Activated naive CD8-positive, alpha-beta T cell treated with anti-CD3 and anti-CD28 coated beads, Interleukin-2, amount 10 ng/mL, durations not matched to agents 7 days and 5 days (primary cell): ENCODE measurements around the gene PLSCR4. TPM values are rescaled to one million over a fixed set of nuclear protein-coding genes. Genes with fewer than 3 reads are reported as not detected.
"Not testable (repeated sequence)": the region's sequence is repeated elsewhere in the genome, so short reads cannot be mapped to it uniquely, and the experiment has no call there.

Experiments used
- ATAC-seq: fragments of 150-1000 bp; cut with Tn5 transposase; one replicate; pipeline ENCODE4 v1.10.0; 2021; ENCODE audit warnings: low read depth, moderate library complexity
- POLR2A ChIA-PET: fragments of 350-600 bp; sonication (Branson Sonifier 250); formaldehyde crosslinking; loops from one replicate; lab custom pipeline; 2021; ENCODE audit warnings: antibody characterized with exemption; lab: Charles Lee
- DNase-seq: peaks from one replicate; pipeline ENCODE4 v3.0.0; 2021
- H3K27ac Mint-ChIP-seq: one replicate; pipeline ENCODE4 v1.8.0; 2022; ENCODE audit warnings: mild to moderate bottlenecking, mixed read lengths
- H3K27me3 Mint-ChIP-seq: one replicate; pipeline ENCODE4 v1.8.0; 2022; ENCODE audit warnings: mild to moderate bottlenecking, moderate library complexity, mixed read lengths
- H3K36me3 Mint-ChIP-seq: one replicate; pipeline ENCODE4 v1.8.0; 2021; ENCODE audit warnings: mild to moderate bottlenecking, mixed read lengths
- H3K4me1 Mint-ChIP-seq: one replicate; pipeline ENCODE4 v1.8.0; 2021; ENCODE audit warnings: mixed read lengths
- H3K4me3 Mint-ChIP-seq: one replicate; pipeline ENCODE4 v1.8.0; 2022; ENCODE audit warnings: mild to moderate bottlenecking, moderate library complexity, mixed read lengths
- H3K9me3 Mint-ChIP-seq: one replicate; pipeline ENCODE4 v1.8.0; 2021; ENCODE audit warnings: mixed read lengths
- total RNA-seq, 2 experiments: library from RNA; stranded (reverse); gene quantifications; one replicate each; pipeline ENCODE4 v1.2.3, GENCODE V29; 2021

The PLSCR4 gene
- total RNA-seq, 2 experiments from 2014 or later, result not detected

- POLR2A ChIA-PET, result no interaction called here
- no peak for ATAC-seq
- H3K27ac Mint-ChIP-seq, result no peak overlapping the region
- no peaks in the 10 kb centered on the region for H3K4me1 Mint-ChIP-seq
- no peak for DNase-seq
- H3K36me3 Mint-ChIP-seq, result no peaks in the 10 kb centered on the region
- no peaks in the 10 kb centered on the region for H3K9me3 Mint-ChIP-seq
- peaks cover 2% of the 10 kb centered on the region for H3K27me3 Mint-ChIP-seq
- H3K4me3 Mint-ChIP-seq, result no peak overlapping the region
These were observed 17.8 kb upstream of the PLSCR4 start for GRCh38 chr3:146268535-146269219.

- no peaks in the 10 kb centered on the region for H3K4me1 Mint-ChIP-seq
- H3K4me3 Mint-ChIP-seq, result no peak overlapping the region
- peaks cover 3% of the 10 kb centered on the region for H3K27me3 Mint-ChIP-seq
- no peaks in the 10 kb centered on the region for H3K36me3 Mint-ChIP-seq
- no peak for ATAC-seq
- no peak for DNase-seq
- POLR2A ChIA-PET, result no interaction called here
- H3K27ac Mint-ChIP-seq, result no peak overlapping the region
- no peaks in the 10 kb centered on the region for H3K9me3 Mint-ChIP-seq
These were observed 14.8 kb upstream of the PLSCR4 start for GRCh38 chr3:146265720-146266119.

GRCh38 chr3:146262371-146263110, 11.6 kb upstream of the PLSCR4 start:
- POLR2A ChIA-PET, result no interaction called here
- H3K27me3 Mint-ChIP-seq, result peaks cover 3% of the 10 kb centered on the region
- no peak for DNase-seq
- H3K27ac Mint-ChIP-seq, result no peak overlapping the region
- H3K36me3 Mint-ChIP-seq, result no peaks in the 10 kb centered on the region
- no peaks in the 10 kb centered on the region for H3K9me3 Mint-ChIP-seq
- no peak overlapping the region for H3K4me3 Mint-ChIP-seq
- ATAC-seq, result no peak
- H3K4me1 Mint-ChIP-seq, result no peaks in the 10 kb centered on the region

DNA sequence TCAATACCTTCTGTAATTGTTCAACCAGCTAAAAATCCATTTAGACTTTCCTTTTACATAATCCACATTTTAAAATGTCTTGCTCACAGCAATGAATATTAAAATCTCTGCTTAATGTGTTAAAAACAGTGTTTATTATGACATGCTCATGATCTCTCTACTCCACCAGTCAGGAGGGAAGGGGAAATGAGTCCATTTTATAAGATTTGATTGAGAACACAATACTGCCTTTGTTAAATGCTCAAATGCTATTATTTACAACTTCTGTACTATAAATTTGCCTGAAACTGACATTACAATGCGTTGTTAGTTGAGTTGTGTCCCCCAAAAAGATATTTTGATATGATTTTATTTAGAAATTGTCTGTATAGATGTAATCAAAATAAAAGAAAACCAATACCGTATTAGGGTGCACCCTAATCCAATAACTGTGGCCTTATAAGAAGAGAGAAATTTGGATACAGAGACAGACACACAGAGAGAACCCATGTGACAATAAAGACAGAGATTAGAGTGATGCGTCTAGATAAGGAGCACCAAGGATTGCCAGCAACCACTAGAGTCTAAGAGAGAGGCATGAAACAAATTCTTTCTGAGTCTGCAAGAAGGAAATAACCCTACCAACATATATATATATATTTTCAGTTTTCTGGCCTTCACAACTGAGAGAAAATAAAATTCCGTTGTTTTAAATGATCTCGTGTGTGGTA, 9.1 kb upstream of the PLSCR4 start:
- Mint-ChIP-seq H3K36me3 (no peaks in the 10 kb centered on the region), H3K27ac (no peak overlapping the region)
- POLR2A ChIA-PET, result no interaction called here

DNA sequence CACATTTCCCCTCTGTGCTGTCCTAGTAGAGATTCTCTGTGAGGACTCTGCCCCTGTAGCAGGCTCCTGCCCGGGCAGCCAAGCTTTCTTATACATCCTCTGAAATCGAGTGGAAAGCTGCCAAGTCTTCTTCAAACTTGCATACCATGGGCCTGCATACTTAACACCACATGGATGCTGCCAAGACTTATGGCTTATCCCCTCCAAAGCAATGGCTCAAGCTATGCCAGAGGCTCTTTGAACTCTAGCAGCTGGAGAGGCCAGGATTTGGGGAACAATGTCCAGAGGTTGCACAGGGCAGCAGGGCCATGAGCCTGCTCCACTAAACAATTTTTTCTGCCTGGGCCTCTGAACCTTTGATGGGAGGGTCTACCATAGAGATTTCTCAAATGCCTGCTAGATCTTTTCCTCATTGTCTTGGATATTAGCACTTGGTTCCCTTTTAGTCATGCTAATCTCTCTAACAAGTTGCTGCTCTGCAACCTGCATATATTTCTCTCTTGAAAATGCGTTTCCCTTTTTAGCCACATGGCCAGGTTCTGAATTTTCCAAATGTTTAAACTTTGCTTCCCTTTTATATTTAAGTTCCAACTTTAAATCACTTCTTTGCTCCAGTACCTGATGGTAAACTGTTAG, 6.1 kb upstream of the PLSCR4 start:
- DNase-seq (no peak), ATAC-seq (no peak)
- Mint-ChIP-seq H3K27ac (no peak overlapping the region), H3K4me1 (no peaks in the 10 kb centered on the region), H3K36me3 (no peaks in the 10 kb centered on the region), H3K27me3 (peaks cover 23% of the 10 kb centered on the region), H3K9me3 (no peaks in the 10 kb centered on the region), H3K4me3 (no peak overlapping the region)
- POLR2A ChIA-PET, result no interaction called here

More for the DNA sequence above, 9.1 kb upstream of the PLSCR4 start:
- ATAC-seq (no peak), DNase-seq (no peak)
- H3K9me3 Mint-ChIP-seq, result no peaks in the 10 kb centered on the region
- no peaks in the 10 kb centered on the region for H3K4me1 Mint-ChIP-seq
- H3K4me3 Mint-ChIP-seq, result no peak overlapping the region
- H3K27me3 Mint-ChIP-seq, result peaks cover 3% of the 10 kb centered on the region

DNA sequence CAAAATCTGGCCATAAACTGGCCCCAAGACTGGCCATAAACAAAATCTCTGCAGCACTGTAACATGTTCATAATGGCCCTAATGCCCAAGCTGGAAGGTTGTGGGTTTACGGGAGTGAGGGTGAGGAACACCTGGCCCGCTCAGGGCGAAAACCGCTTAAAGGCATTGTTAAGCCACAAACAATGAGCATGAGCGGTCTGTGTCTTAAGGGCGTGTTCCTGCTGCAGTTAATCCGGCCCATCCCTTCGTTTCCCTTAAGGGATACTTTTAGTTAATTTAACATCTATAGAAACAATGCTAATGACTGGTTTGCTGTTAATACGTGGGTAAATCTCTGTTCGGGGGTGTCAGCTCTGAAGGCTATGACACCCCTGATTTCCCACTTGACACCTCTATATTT, 1.5 kb upstream of the PLSCR4 start:
- H3K9me3 Mint-ChIP-seq, H3K4me3 Mint-ChIP-seq, DNase-seq, ATAC-seq, POLR2A ChIA-PET, H3K4me1 Mint-ChIP-seq, H3K27ac Mint-ChIP-seq, H3K36me3 Mint-ChIP-seq: not testable (repeated sequence)
- H3K27me3 Mint-ChIP-seq, result peaks cover 49% of the 10 kb centered on the region

DNA sequence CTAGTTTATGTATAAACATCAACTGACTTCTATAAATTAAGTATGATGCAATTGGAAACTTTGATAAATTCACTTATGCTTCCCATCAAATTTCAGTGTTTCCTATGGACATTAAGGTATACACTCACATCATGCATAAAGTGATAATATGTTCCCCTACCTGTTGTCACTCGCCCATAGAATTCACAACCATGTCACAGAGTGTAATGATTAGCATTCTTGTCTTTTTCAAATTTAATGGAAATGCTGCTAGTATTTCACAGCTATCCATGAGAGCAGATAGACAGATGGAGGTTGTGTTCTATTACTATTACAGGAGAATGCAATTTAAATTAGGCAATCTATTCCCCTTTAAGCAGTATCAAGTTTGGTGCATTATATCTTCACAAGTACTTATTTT, 984 bp downstream of the PLSCR4 start:
- no peak for DNase-seq
- H3K27me3 Mint-ChIP-seq, result peaks cover 53% of the 10 kb centered on the region
- POLR2A ChIA-PET, result no interaction called here
- ATAC-seq, result no peak
- H3K36me3 Mint-ChIP-seq, result no peaks in the 10 kb centered on the region
- no peaks in the 10 kb centered on the region for H3K9me3 Mint-ChIP-seq
- H3K4me1 Mint-ChIP-seq, result peaks cover 4% of the 10 kb centered on the region
- peak overlapping the region; percentile 81 for H3K4me3 Mint-ChIP-seq
- no peak overlapping the region for H3K27ac Mint-ChIP-seq

DNA sequence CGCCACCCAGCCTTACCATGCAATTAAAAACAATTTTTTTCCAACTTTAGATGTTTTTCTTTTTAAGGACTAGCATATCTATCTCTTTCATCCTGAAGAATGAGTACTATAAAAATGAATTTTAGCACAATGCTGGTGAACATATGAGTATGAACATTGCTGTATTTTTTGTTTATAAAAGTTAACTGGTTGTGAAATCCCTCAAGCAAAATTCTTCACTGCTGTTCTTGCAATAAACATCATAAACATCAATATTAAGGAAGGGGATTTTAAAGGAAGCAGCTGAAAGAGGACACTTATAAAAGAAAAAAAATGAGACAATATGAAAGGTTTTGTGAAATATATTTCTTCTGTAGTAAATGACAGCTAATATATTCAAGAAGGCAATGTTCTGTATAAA, 3.0 kb downstream of the PLSCR4 start:
- peaks cover 4% of the 10 kb centered on the region for H3K4me1 Mint-ChIP-seq
- H3K4me3 Mint-ChIP-seq, result no peak overlapping the region
- DNase-seq (no peak), ATAC-seq (no peak)
- H3K27me3 Mint-ChIP-seq, result peaks cover 39% of the 10 kb centered on the region
- H3K27ac Mint-ChIP-seq, result no peak overlapping the region
- H3K9me3 Mint-ChIP-seq, result no peaks in the 10 kb centered on the region
- POLR2A ChIA-PET, result no interaction called here
- H3K36me3 Mint-ChIP-seq, result no peaks in the 10 kb centered on the region

- Mint-ChIP-seq H3K4me3 (no peak overlapping the region), H3K27me3 (peaks cover 28% of the 10 kb centered on the region), H3K4me1 (peaks cover 1% of the 10 kb centered on the region), H3K27ac (no peak overlapping the region), H3K36me3 (no peaks in the 10 kb centered on the region), H3K9me3 (no peaks in the 10 kb centered on the region)
- DNase-seq (no peak), ATAC-seq (no peak)
- POLR2A ChIA-PET, result no interaction called here
These were observed 4.4 kb downstream of the PLSCR4 start for GRCh38 chr3:146246526-146246925.

DNA sequence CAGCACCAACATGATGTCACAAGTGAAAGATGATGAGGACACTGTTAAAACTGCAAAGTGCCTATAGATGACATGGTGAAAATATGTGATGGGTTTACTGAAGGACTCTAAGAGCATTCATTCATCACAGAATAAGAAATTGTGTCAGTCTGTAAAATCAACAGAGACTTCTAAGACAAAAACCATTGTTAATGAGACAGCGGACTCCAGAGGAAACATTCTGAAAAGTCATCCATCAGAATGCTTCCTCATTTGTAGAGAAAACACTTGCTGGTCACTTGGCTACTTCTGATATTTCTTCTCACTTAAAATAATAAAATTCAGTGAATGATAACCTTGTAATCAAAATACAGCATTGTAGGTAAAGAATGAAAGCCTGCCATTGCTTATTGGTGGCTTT, 7.3 kb downstream of the PLSCR4 start:
- no peak for DNase-seq
- H3K27ac Mint-ChIP-seq, result no peak overlapping the region
- H3K9me3 Mint-ChIP-seq, result no peaks in the 10 kb centered on the region
- peaks cover 19% of the 10 kb centered on the region for H3K27me3 Mint-ChIP-seq
- no peaks in the 10 kb centered on the region for H3K36me3 Mint-ChIP-seq
- no peaks in the 10 kb centered on the region for H3K4me1 Mint-ChIP-seq
- POLR2A ChIA-PET, result no interaction called here
- ATAC-seq, result no peak
- no peak overlapping the region for H3K4me3 Mint-ChIP-seq

GRCh38 chr3:146241523-146242240, 9.2 kb downstream of the PLSCR4 start:
- Mint-ChIP-seq H3K36me3 (no peaks in the 10 kb centered on the region), H3K4me3 (no peak overlapping the region), H3K27ac (no peak overlapping the region), H3K27me3 (peaks cover 7% of the 10 kb centered on the region), H3K9me3 (peaks cover 2% of the 10 kb centered on the region), H3K4me1 (no peaks in the 10 kb centered on the region)
- POLR2A ChIA-PET, result no interaction called here
- DNase-seq (no peak), ATAC-seq (no peak)

GRCh38 chr3:146233487-146233886, 17.4 kb downstream of the PLSCR4 start:
- H3K36me3 Mint-ChIP-seq, result peaks cover 2% of the 10 kb centered on the region
- no peak overlapping the region for H3K27ac Mint-ChIP-seq
- POLR2A ChIA-PET, result no interaction called here
- no peaks in the 10 kb centered on the region for H3K27me3 Mint-ChIP-seq
- ATAC-seq, result no peak
- no peak overlapping the region for H3K4me3 Mint-ChIP-seq
- no peak for DNase-seq
- no peaks in the 10 kb centered on the region for H3K4me1 Mint-ChIP-seq
- peaks cover 6% of the 10 kb centered on the region for H3K9me3 Mint-ChIP-seq

DNA sequence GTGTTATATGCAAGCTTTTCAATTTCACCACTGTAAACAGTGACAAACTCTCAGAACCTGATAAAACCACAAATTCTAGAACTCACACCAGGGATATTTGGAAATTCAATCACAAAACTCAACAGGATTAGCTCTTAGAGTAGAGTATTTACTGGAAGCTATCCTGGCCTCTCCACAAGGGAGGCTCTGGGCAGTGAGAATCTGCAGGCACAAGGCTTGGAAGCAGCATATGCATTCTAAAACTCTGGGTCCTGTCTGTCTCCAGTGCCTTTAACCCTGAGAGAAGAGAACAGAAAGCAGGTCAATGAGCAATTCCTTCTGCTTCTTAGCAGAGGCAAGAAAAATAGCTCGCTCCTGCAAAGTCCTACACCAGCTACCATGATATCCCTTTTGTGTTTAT, 23.4 kb downstream of the PLSCR4 start:
- Mint-ChIP-seq H3K4me1 (peaks cover 1% of the 10 kb centered on the region), H3K27ac (no peak overlapping the region), H3K9me3 (no peaks in the 10 kb centered on the region), H3K27me3 (peaks cover 5% of the 10 kb centered on the region), H3K36me3 (no peaks in the 10 kb centered on the region), H3K4me3 (no peak overlapping the region)
- DNase-seq, result no peak
- ATAC-seq, result no peak
- POLR2A ChIA-PET, result no interaction called here
